K562 (cell line): ENCODE results near the gene TMEM63C. TPM values are rescaled to one million over a fixed set of nuclear protein-coding genes. Genes with fewer than 3 reads are reported as not detected.

Experiments used
- ATAC-seq: fragments of 200-7000 bp; cut with Tn5 transposase; 3 replicates; pipeline ENCODE4 v1.9.1; 2020; ENCODE audit warnings: moderate library complexity
- BruUV-seq: library from RNA; stranded (reverse); fragments of 400-500 nt; replicated peaks from 2 replicates; lab custom pipeline; 2021; lab: Mats Ljungman, UMichigan
- CTCF ChIA-PET: fragments of 300-600 bp; formaldehyde crosslinking; extraction: SDS; loops from one replicate; lab custom pipeline; 2021; ENCODE audit warnings: low intra/inter-chr PET ratio; lab: Yijun Ruan, JAX
- POLR2A ChIA-PET: fragments of 300-600, 350-650 bp; sonication (Branson Sonifier 250); formaldehyde crosslinking; extraction: SDS; loops from one replicate; lab custom pipeline; 2021; ENCODE audit warnings: antibody characterized with exemption, inconsistent platforms; lab: Yijun Ruan, JAX
- DNase-seq, 4 experiments: peaks; one replicate each; pipeline versions ENCODE4 v3.0.0 to v3.0.0-alpha.2; 2011 to 2018; ENCODE audit warnings: low spot score in 3 of 4, mixed read lengths in 3 of 4; ENCODE audit errors: extremely low read depth in 1 of 4
- FAIRE-seq: peaks from 2 replicates; lab custom pipeline; 2011; peaks lifted over from hg19 to GRCh38; lab: Jason Lieb, UNC
- H2AFZ ChIP-seq: 2 replicates; pipeline ENCODE4 v1.6.0; 2011; ENCODE audit warnings: low read depth, low read length, control low read depth, inconsistent platforms
- H3K27ac ChIP-seq: fragments of 200-600 bp; 3 replicates; pipeline ENCODE4 v1.8.0; 2011; ENCODE audit warnings: low read depth, mild to moderate bottlenecking, control low read depth, inconsistent platforms, low read length, moderate library complexity, mixed read lengths; ENCODE audit errors: extremely low read depth
- H3K27me3 ChIP-seq, 2 experiments: fragments of 300-600 bp in 1 of 2; 2 replicates in 1 of 2; 3 replicates in 1 of 2; pipeline versions ENCODE4 v1.6.0 to v1.8.0; 2011; ENCODE audit warnings: inconsistent platforms in 2 of 2, low read length in 2 of 2, mild to moderate bottlenecking in 1 of 2, mixed read lengths in 1 of 2, moderate library complexity in 1 of 2; ENCODE audit not compliant: control insufficient read depth in 2 of 2, insufficient read depth in 2 of 2
- H3K36me3 ChIP-seq: fragments of 300-600 bp; 3 replicates; pipeline ENCODE4 v1.8.0; 2011; ENCODE audit warnings: mild to moderate bottlenecking, low read length, inconsistent platforms; ENCODE audit not compliant: control insufficient read depth, insufficient read depth
- H3K4me1 ChIP-seq, 2 experiments: fragments of 200-600 bp in 1 of 2; replicated peaks in 1 of 2; 2 replicates in 1 of 2; 3 replicates in 1 of 2; pipeline versions ENCODE4 v1.5.1 to v1.8.0; 2011; ENCODE audit warnings: inconsistent platforms in 2 of 2, low read length in 2 of 2, mild to moderate bottlenecking in 1 of 2, mixed read lengths in 1 of 2, moderate library complexity in 1 of 2; ENCODE audit not compliant: control insufficient read depth in 2 of 2, insufficient read depth in 2 of 2
- H3K4me2 ChIP-seq: 2 replicates; pipeline ENCODE4 v1.6.1; 2011; ENCODE audit warnings: low read length, control low read depth, inconsistent platforms, mixed read lengths; ENCODE audit not compliant: insufficient read depth
- H3K4me3 ChIP-seq: fragments of 200-600 bp; sonication (generic), shearing (Covaris generic); 2 replicates; pipeline ENCODE4 v1.5.1; 2016; ENCODE audit warnings: control low read depth, inconsistent platforms
- H3K79me2 ChIP-seq: fragments of 200-600 bp; 3 replicates; pipeline ENCODE4 v1.8.0; 2011; ENCODE audit warnings: low read length, inconsistent platforms; ENCODE audit not compliant: control insufficient read depth, insufficient read depth
- H3K9ac ChIP-seq, 2 experiments: 2 replicates each; pipeline versions ENCODE4 v1.6.0 to v1.6.1; 2011; ENCODE audit warnings: low read depth in 2 of 2, low read length in 2 of 2, control low read depth in 1 of 2, inconsistent platforms in 1 of 2, mild to moderate bottlenecking in 1 of 2, mixed read lengths in 1 of 2; ENCODE audit not compliant: insufficient read depth in 1 of 2
- H3K9me1 ChIP-seq: one replicate; pipeline ENCODE4 v1.6.0; 2011; ENCODE audit warnings: inconsistent platforms, mild to moderate bottlenecking, low read length, moderate library complexity; ENCODE audit not compliant: control insufficient read depth, insufficient read depth
- H3K9me3 ChIP-seq: replicated peaks from 2 replicates; pipeline ENCODE4 v1.5.1; 2011; ENCODE audit warnings: low read depth, low read length, inconsistent platforms; ENCODE audit not compliant: control insufficient read depth, insufficient read depth
- H4K20me1 ChIP-seq: replicated peaks from 2 replicates; pipeline ENCODE4 v1.6.1; 2011; ENCODE audit warnings: low read length, inconsistent platforms, mixed read lengths; ENCODE audit not compliant: control insufficient read depth, insufficient read depth
- ZNF134 ChIP-seq: fragments of 250-450 bp; sonication (Bioruptor Pico); conservative IDR thresholded peaks from 2 replicates; pipeline ENCODE4 v1.4.0; 2020
- ZNF24 ChIP-seq: fragments of 450-650 bp; IDR thresholded peaks from 2 replicates; pipeline ENCODE4 v1.6.1; 2016
- ZNF639 ChIP-seq, 2 experiments: fragments of 200-800 bp in 1 of 2; sonication (Bioruptor generic) in 1 of 2; sonication (generic) in 1 of 2; formaldehyde crosslinking in 1 of 2; IDR thresholded peaks in 1 of 2; conservative IDR thresholded peaks in 1 of 2; 2 replicates each; pipeline versions ENCODE4 v1.5.0 to v1.6.1; 2016 to 2020; ENCODE audit warnings: missing compliant biosample characterization in 1 of 2, missing genetic modification characterization in 1 of 2, missing genetic modification reagents in 1 of 2
- WGBS: fragments of 100-300 bp; shearing (Covaris generic); methylation state at CpG from one replicate; pipeline ENCODE4 v1.1.6; 2016; ENCODE audit warnings: low coverage, mixed read lengths; ENCODE audit not compliant: insufficient coverage; ENCODE audit errors: missing lambda C conversion rate; 5-methylcytosine and 5-hydroxymethylcytosine counted together
- in situ Hi-C: fragments of 300-500 bp; cut with MboI; formaldehyde crosslinking; loops from 4 replicates; pipeline ENCODE4 v1.15.0; 2018; ENCODE audit warnings: inconsistent platforms, mixed read lengths
- intact Hi-C: fragments of 100-400 bp; cut with micrococcal nuclease; formaldehyde crosslinking; loops from 2 replicates; pipeline ENCODE4 v1.14.2; 2022
- polyA plus RNA-seq, 8 experiments: library from polyadenylated mRNA; depleted of rRNA in 4 of 8; stranded (reverse) in 5 of 8; unstranded in 3 of 8; fragments of >200 nt; fragmentation: Nextera tagmentation in 2 of 8; fragmentation: Illumina TruSeq in 1 of 8; extraction: Ambion mirVana in 2 of 8; extraction: Trizol in 1 of 8; gene quantifications; 2 replicates each; pipeline versions ENCODE4 v1.2.1 to v1.2.3, GENCODE V29; 2011 to 2014; ENCODE audit warnings: inconsistent platforms in 1 of 8, missing spikeins in 1 of 8
- total RNA-seq, 7 experiments: library from RNA; depleted of rRNA in 6 of 7; stranded (reverse); fragments of >200 nt in 6 of 7; fragmentation: Illumina TruSeq in 2 of 7; extraction: Trizol in 2 of 7; gene quantifications; 2 replicates each; pipeline versions ENCODE4 v1.2.1 to v1.2.3, GENCODE V29; 2011 to 2021; ENCODE audit warnings: low replicate concordance in 1 of 7

Gene TMEM63C
- total and polyA plus RNA-seq, 9 of the 15 experiments (the other 6 are each of a cell fraction or from before 2014, with no cell fraction given) = 0.07 TPM; not detected in 8

DNA sequence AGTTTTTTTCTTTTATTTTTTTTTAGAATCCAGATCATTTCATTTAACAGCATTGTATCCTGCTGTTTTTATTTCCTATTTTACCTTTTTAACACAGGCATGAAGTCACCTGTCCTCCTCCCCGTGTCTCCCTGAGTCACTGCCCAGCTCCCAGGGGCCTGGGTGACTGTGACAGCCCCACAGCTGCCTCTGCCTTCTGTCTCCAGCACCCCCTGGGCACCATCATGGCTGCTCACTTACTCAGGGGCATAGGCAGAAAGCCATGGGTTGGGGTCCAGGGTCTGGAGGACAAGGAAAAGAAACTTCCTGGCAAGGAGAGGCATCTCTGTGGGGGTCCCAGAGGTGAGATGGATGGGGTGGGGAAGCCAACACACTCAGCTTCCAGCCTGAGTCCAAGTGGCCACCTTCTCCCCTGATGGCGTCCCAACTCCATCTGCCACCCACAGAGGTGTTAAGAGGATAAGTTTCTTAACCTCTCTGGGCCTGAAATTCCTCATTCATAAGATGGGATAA, 25.3 kb downstream of the TMEM63C start:
- in situ Hi-C loops (no loop called here), intact Hi-C loops (no loop called here)
- H4K20me1 ChIP-seq = no peaks in the 10 kb centered on the region; the same call in 1 of the 2 replicates
- 0% methylated on average over 1 of the region's 2 CpGs for WGBS
- DNase-seq (no peak), ATAC-seq (no peak), FAIRE-seq (no peak)
- no TSS peak for BruUV-seq
- no peak overlapping the region for H3K27ac ChIP-seq
- no peaks in the 10 kb centered on the region for H3K36me3 ChIP-seq
- no peaks in the 10 kb centered on the region for H3K4me1 ChIP-seq
- no peak overlapping the region for H3K9ac ChIP-seq
- no peaks in the 10 kb centered on the region for H3K79me2 ChIP-seq
- H3K4me2 ChIP-seq = no peak overlapping the region
- no peaks in the 10 kb centered on the region for H3K9me3 ChIP-seq
- H3K9me1 ChIP-seq = no peaks in the 10 kb centered on the region
- POLR2A ChIA-PET = interaction anchor here (0.6 kb wide), 1 partner anchor 980 kb away, joined by 4 read pairs; no protein-coding TSS in a partner anchor
- H3K27me3 ChIP-seq = peaks cover 0 to 6% of the 10 kb centered on the region in 2 experiments; a peak in 2 of 5 replicates
- TF ChIP-seq ZNF24 (no peak), ZNF639 (CRISPR knock-in tag; conservative IDR thresholded peaks at IDR 0.05 in 1 of 2, IDR thresholded peaks at IDR 0.05 in 1 of 2) (no peak), ZNF134 (CRISPR knock-in tag) (no peak)
- no peak overlapping the region for H2AFZ ChIP-seq
- CTCF ChIA-PET = no interaction called here
- no peak overlapping the region for H3K4me3 ChIP-seq
